ENCODE measurements around the gene PSMC5. TPM values are rescaled to one million over a fixed set of nuclear protein-coding genes. Genes with fewer than 3 reads are reported as not detected.
"Not testable (repeated sequence)": the region's sequence is repeated elsewhere in the genome, so short reads cannot be mapped to it uniquely, and the experiment has no call there.

PSMC5 gene
- total and polyA plus RNA-seq, 10 of the 15 experiments (the other 5 are each of a cell fraction or from before 2014, with no cell fraction given), result 55.0 to 266 (median 148) TPM

DNA sequence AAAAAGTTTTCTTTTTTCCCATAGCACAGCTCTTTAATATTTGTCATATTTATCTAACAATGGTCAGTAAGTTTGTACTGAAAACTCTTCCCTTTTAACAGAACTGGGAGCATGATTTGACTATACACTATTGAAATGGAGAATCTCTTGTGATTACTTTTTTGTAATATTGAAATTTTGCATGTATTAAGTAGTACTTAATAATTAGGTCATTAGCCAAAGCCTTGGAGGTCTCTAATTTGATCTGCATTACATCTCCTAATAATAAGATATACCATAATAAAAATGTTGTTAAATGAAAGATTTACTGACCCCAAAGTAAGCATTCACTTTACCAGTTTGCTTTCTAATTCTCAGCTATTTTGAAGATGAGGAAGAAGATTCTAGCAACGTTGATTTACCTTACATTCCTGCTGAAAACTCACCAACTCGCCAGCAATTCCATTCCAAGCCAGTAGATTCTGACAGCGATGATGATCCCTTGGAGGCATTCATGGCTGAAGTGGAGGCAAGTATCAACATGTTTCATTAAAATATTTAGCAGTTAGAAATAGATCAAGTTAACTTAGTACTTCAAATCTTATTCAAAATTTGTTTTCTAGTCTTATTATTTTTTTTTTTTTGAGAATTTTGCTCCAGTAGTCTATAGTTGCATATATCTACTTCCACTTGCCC is 35.0 kb upstream of the PSMC5 start:
- TF ChIP-seq, protein P1, sequence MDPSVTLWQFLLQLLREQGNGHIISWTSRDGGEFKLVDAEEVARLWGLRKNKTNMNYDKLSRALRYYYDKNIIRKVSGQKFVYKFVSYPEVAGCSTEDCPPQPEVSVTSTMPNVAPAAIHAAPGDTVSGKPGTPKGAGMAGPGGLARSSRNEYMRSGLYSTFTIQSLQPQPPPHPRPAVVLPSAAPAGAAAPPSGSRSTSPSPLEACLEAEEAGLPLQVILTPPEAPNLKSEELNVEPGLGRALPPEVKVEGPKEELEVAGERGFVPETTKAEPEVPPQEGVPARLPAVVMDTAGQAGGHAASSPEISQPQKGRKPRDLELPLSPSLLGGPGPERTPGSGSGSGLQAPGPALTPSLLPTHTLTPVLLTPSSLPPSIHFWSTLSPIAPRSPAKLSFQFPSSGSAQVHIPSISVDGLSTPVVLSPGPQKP (IDR thresholded peaks at IDR 0.05; ENCODE audit: low read depth, low read length), result no peak
- no peak for TF ChIP-seq FOS (IDR thresholded peaks at IDR 0.05; ENCODE audit: borderline replicate concordance, extremely low read depth, insufficient read length)
- no peak for TF ChIP-seq ZSCAN29 (IDR thresholded peaks at IDR 0.05)
- TF ChIP-seq SMAD5 (IDR thresholded peaks at IDR 0.05; ENCODE audit: low read depth), result no peak
- TF ChIP-seq STAT1 (conservative IDR thresholded peaks at IDR 0.05), result no peak
- TF ChIP-seq IKZF2 (IDR thresholded peaks at IDR 0.05), result no peak
- TF ChIP-seq MLLT1 (IDR thresholded peaks at IDR 0.05), result no peak
- TF ChIP-seq SRF (IDR thresholded peaks at IDR 0.05; ENCODE audit: low read depth in 2 of 2, low read length in 2 of 2), result no peak
- no peak for TF ChIP-seq LARP7 (IDR thresholded peaks at IDR 0.05)
- no peak for TF ChIP-seq MXI1 (IDR thresholded peaks at IDR 0.05; ENCODE audit: low read depth, low read length)
- no peak for TF ChIP-seq RELB (IDR thresholded peaks at IDR 0.05; ENCODE audit: low read depth)
- no peak for TF ChIP-seq TCF12 (IDR thresholded peaks at IDR 0.05; ENCODE audit: low read depth, low read length)
- H3K9ac ChIP-seq (ENCODE audit: control insufficient read depth, insufficient read depth, low read length), result no peak overlapping the region
- no peak for ATAC-seq
- no peak overlapping the region for H3K4me2 ChIP-seq (ENCODE audit: control insufficient read depth, insufficient read depth)
- FAIRE-seq, result no peak
- H3K4me3 ChIP-seq, result no peak overlapping the region
- BruUV-seq (replicated peaks), result no TSS peak
- H3K79me2 ChIP-seq (ENCODE audit: control insufficient read depth, insufficient read depth, low read length), result peaks cover 5% of the 10 kb centered on the region
- ChIA-PET RAD21 (ENCODE audit: unreplicated experiment) (no interaction called here), SMC1A (ENCODE audit: uncharacterized antibody, unreplicated experiment) (no interaction called here), CTCF (interaction anchor here (1.1 to 1.3 kb wide), 2 partner anchors 9 to 78 kb away, joined by 3 to 5 read pairs; no protein-coding TSS in a partner anchor), POLR2A (no interaction called here)
- intact Hi-C loops (cut with micrococcal nuclease; ENCODE audit: unreplicated experiment) (no loop called here), in situ Hi-C loops (cut with MboI) (no loop called here)
- no peak overlapping the region for H2AFZ ChIP-seq (ENCODE audit: control insufficient read depth, low read depth, low read length)
- H3K4me1 ChIP-seq (ENCODE audit: control insufficient read depth, insufficient read depth, low read length), result no peaks in the 10 kb centered on the region
- H3K36me3 ChIP-seq (ENCODE audit: control insufficient read depth in 2 of 2, insufficient read depth in 2 of 2, low read length in 1 of 2), result peaks cover 7 to 29% of the 10 kb centered on the region in 2 experiments
- H4K20me1 ChIP-seq (ENCODE audit: control insufficient read depth, insufficient read depth), result no peaks in the 10 kb centered on the region
- DNase-seq (ENCODE audit: low read depth, low spot score), result no peak
- WGBS (ENCODE audit: insufficient coverage, insufficient replicate concordance, low lambda C conversion rate, missing lambda C conversion rate), result 83% methylated on average over 3 of the region's 3 CpGs
- no peaks in the 10 kb centered on the region for H3K9me3 ChIP-seq (replicated peaks; ENCODE audit: control insufficient read depth, insufficient read depth, low read length)
- H3K27ac ChIP-seq (ENCODE audit: control insufficient read depth, insufficient read depth), result no peak overlapping the region
- no peaks in the 10 kb centered on the region for H3K27me3 ChIP-seq (replicated peaks in 1 of 2; ENCODE audit: control insufficient read depth in 2 of 2, insufficient read depth in 2 of 2, low read length in 1 of 2)

- H3K27me3 ChIP-seq (replicated peaks in 1 of 2; ENCODE audit: control insufficient read depth in 2 of 2, insufficient read depth in 2 of 2, low read length in 1 of 2); H3K79me2 ChIP-seq (ENCODE audit: control insufficient read depth, insufficient read depth, low read length); H3K4me3 ChIP-seq; ATAC-seq; H3K4me1 ChIP-seq (ENCODE audit: control insufficient read depth, insufficient read depth, low read length); intact Hi-C loops (cut with micrococcal nuclease; ENCODE audit: unreplicated experiment); BruUV-seq (replicated peaks); H2AFZ ChIP-seq (ENCODE audit: control insufficient read depth, low read depth, low read length); SMC1A ChIA-PET (ENCODE audit: uncharacterized antibody, unreplicated experiment); H4K20me1 ChIP-seq (ENCODE audit: control insufficient read depth, insufficient read depth); H3K27ac ChIP-seq (ENCODE audit: control insufficient read depth, insufficient read depth); in situ Hi-C loops (cut with MboI); H3K4me2 ChIP-seq (ENCODE audit: control insufficient read depth, insufficient read depth); FAIRE-seq; H3K9me3 ChIP-seq (replicated peaks; ENCODE audit: control insufficient read depth, insufficient read depth, low read length); DNase-seq (ENCODE audit: low read depth, low spot score); RAD21 ChIA-PET (ENCODE audit: unreplicated experiment); H3K9ac ChIP-seq (ENCODE audit: control insufficient read depth, insufficient read depth, low read length): not testable (repeated sequence)
- ChIA-PET CTCF (interaction anchor here (1.1 kb wide), 2 partner anchors 31 to 390 kb away, joined by 3 read pairs; partner anchors contain the start of gene PSMC5), POLR2A (interaction anchor here (1.2 kb wide), 1 partner anchor 10 kb away, joined by 3 read pairs; no protein-coding TSS in a partner anchor)
- WGBS (ENCODE audit: insufficient coverage, insufficient replicate concordance, low lambda C conversion rate, missing lambda C conversion rate), result 90% methylated on average over 10 of the region's 10 CpGs
- peaks cover 11 to 53% of the 10 kb centered on the region in 2 experiments for H3K36me3 ChIP-seq (ENCODE audit: control insufficient read depth in 2 of 2, insufficient read depth in 2 of 2, low read length in 1 of 2)
These were observed 30.9 kb upstream of the PSMC5 start for GRCh38 chr17:63796375-63796774.
